MM.1S (cell line): ENCODE measurements around the gene SOD1.

Experiments
- DNase-seq: peaks from one replicate; pipeline ENCODE4 v3.0.0-alpha.2; 2015
- H2AFZ ChIP-seq: fragments of 300-600 bp; sonication (generic); 2 replicates; pipeline ENCODE4 v1.6.0; 2016; ENCODE audit warnings: antibody characterized with exemption, low read length
- H3F3A ChIP-seq: fragments of 300-600 bp; sonication (generic); 2 replicates; pipeline ENCODE4 v1.6.1; 2016; ENCODE audit warnings: mild to moderate bottlenecking, antibody characterized with exemption, low read length, moderate library complexity, mixed read lengths; ENCODE audit not compliant: insufficient read depth
- H3K27ac ChIP-seq: fragments of 300-600 bp; sonication (generic); 2 replicates; pipeline ENCODE4 v1.5.1; 2016; ENCODE audit warnings: mild to moderate bottlenecking, low read length
- H3K27me3 ChIP-seq: fragments of 300-600 bp; sonication (generic); replicated peaks from 2 replicates; pipeline ENCODE4 v1.6.0; 2016; ENCODE audit warnings: low read length; ENCODE audit not compliant: insufficient read depth
- H3K36me3 ChIP-seq: fragments of 300-600 bp; sonication (generic); replicated peaks from 2 replicates; pipeline ENCODE4 v1.6.1; 2016; ENCODE audit warnings: mild to moderate bottlenecking, low read length, mixed read lengths; ENCODE audit not compliant: insufficient read depth
- H3K4me1 ChIP-seq: fragments of 300-600 bp; sonication (generic); 2 replicates; pipeline ENCODE4 v1.6.1; 2016; ENCODE audit warnings: low read length, mixed read lengths
- H3K4me2 ChIP-seq: fragments of 300-600 bp; sonication (generic); 2 replicates; pipeline ENCODE4 v1.6.0; 2016; ENCODE audit warnings: low read depth, low read length
- H3K4me3 ChIP-seq: fragments of 300-600 bp; sonication (generic); 2 replicates; pipeline ENCODE4 v1.5.1; 2016; ENCODE audit warnings: low read length, mixed read lengths
- H3K79me2 ChIP-seq: fragments of 300-600 bp; sonication (generic); 2 replicates; pipeline ENCODE4 v1.6.1; 2016; ENCODE audit warnings: mixed run types, low read length, mixed read lengths
- H3K9ac ChIP-seq: fragments of 300-600 bp; sonication (generic); 2 replicates; pipeline ENCODE4 v1.6.1; 2016; ENCODE audit warnings: low read length, mixed read lengths
- H3K9me2 ChIP-seq: fragments of 300-600 bp; sonication (generic); replicated peaks from 2 replicates; pipeline ENCODE4 v1.6.1; 2016; ENCODE audit warnings: mild to moderate bottlenecking, low read length, mixed read lengths; ENCODE audit not compliant: insufficient read depth
- H3K9me3 ChIP-seq: fragments of 300-600 bp; sonication (generic); replicated peaks from 2 replicates; pipeline ENCODE4 v1.6.1; 2016; ENCODE audit warnings: mild to moderate bottlenecking, low read length, mixed read lengths; ENCODE audit not compliant: insufficient read depth
- H4K20me1 ChIP-seq: fragments of 300-600 bp; sonication (generic); 2 replicates; pipeline ENCODE4 v1.6.1; 2016; ENCODE audit warnings: mild to moderate bottlenecking, low read length, moderate library complexity, mixed read lengths; ENCODE audit not compliant: insufficient read depth
- CTCF ChIP-seq: fragments of 300-600 bp; sonication (generic); IDR thresholded peaks from 2 replicates; pipeline ENCODE4 v1.5.1; 2016; ENCODE audit warnings: antibody characterized with exemption, low read length, mixed read lengths
- EZH2 ChIP-seq: fragments of 300-600 bp; sonication (generic); optimal IDR thresholded peaks from 2 replicates; pipeline ENCODE3; 2017; ENCODE audit warnings: low read depth, mild to moderate bottlenecking, antibody characterized with exemption, low read length, mixed read lengths
- EZH2phosphoT487 ChIP-seq: fragments of 300-600 bp; sonication (generic); IDR thresholded peaks from 2 replicates; pipeline ENCODE4 v1.6.1; 2018; ENCODE audit warnings: antibody characterized with exemption, low read length

The SOD1 gene

GRCh38 chr21:31614705-31615104 lies 44.8 kb upstream of the SOD1 start:
- Histone ChIP-seq H2AFZ (no peak overlapping the region), H3K9ac (no peak overlapping the region), H3K27ac (no peak overlapping the region), H3K9me3 (no peaks in the 10 kb centered on the region), H3F3A (no peaks in the 10 kb centered on the region), H3K9me2 (no peaks in the 10 kb centered on the region), H3K4me1 (no peaks in the 10 kb centered on the region), H3K79me2 (no peaks in the 10 kb centered on the region), H3K4me2 (no peak overlapping the region), H4K20me1 (no peaks in the 10 kb centered on the region), H3K36me3 (no peaks in the 10 kb centered on the region), H3K27me3 (no peaks in the 10 kb centered on the region), H3K4me3 (no peak overlapping the region)
- no peak for TF ChIP-seq EZH2
- no peak for DNase-seq

- Histone ChIP-seq H2AFZ (no peak overlapping the region), H3F3A (no peaks in the 10 kb centered on the region), H3K4me3 (no peak overlapping the region), H3K9me3 (no peaks in the 10 kb centered on the region), H3K36me3 (no peaks in the 10 kb centered on the region), H3K27ac (no peak overlapping the region), H3K27me3 (no peaks in the 10 kb centered on the region), H3K4me2 (no peak overlapping the region), H3K9ac (no peak overlapping the region), H3K79me2 (no peaks in the 10 kb centered on the region), H3K4me1 (no peaks in the 10 kb centered on the region), H4K20me1 (no peaks in the 10 kb centered on the region), H3K9me2 (no peaks in the 10 kb centered on the region)
- no peak for TF ChIP-seq EZH2
- TF ChIP-seq CTCF, result no peak
- no peak for TF ChIP-seq EZH2phosphoT487
- no peak for DNase-seq
These were observed 43.3 kb upstream of the SOD1 start for GRCh38 chr21:31616216-31616615.

- no peak overlapping the region for H3K9ac ChIP-seq
- no peaks in the 10 kb centered on the region for H4K20me1 ChIP-seq
- H3K4me3 ChIP-seq, result no peak overlapping the region
- TF ChIP-seq EZH2 (no peak), CTCF (no peak), EZH2phosphoT487 (no peak)
- DNase-seq, result no peak
- H3K9me2 ChIP-seq, result no peaks in the 10 kb centered on the region
- H3F3A ChIP-seq, result no peaks in the 10 kb centered on the region
- H3K79me2 ChIP-seq, result no peaks in the 10 kb centered on the region
- H3K9me3 ChIP-seq, result no peaks in the 10 kb centered on the region
- H3K27ac ChIP-seq, result no peak overlapping the region
- no peaks in the 10 kb centered on the region for H3K36me3 ChIP-seq
- H2AFZ ChIP-seq, result no peak overlapping the region
- no peaks in the 10 kb centered on the region for H3K4me1 ChIP-seq
- H3K27me3 ChIP-seq, result no peaks in the 10 kb centered on the region
- H3K4me2 ChIP-seq, result no peak overlapping the region
These were observed 40.6 kb upstream of the SOD1 start for GRCh38 chr21:31618696-31619430.

- Histone ChIP-seq H3K27me3 (no peaks in the 10 kb centered on the region), H3K79me2 (no peaks in the 10 kb centered on the region), H3K9ac (no peak overlapping the region), H3K4me3 (no peak overlapping the region), H2AFZ (no peak overlapping the region), H3K27ac (no peak overlapping the region), H4K20me1 (no peaks in the 10 kb centered on the region), H3K9me2 (no peaks in the 10 kb centered on the region), H3K4me2 (no peak overlapping the region), H3K4me1 (no peaks in the 10 kb centered on the region), H3K36me3 (no peaks in the 10 kb centered on the region), H3K9me3 (no peaks in the 10 kb centered on the region), H3F3A (no peaks in the 10 kb centered on the region)
- no peak for DNase-seq
- TF ChIP-seq EZH2 (no peak), CTCF (no peak), EZH2phosphoT487 (no peak)
These were observed 37.1 kb upstream of the SOD1 start for GRCh38 chr21:31622397-31622796.
